HEK293T (cell line): ENCODE measurements around the gene CLIC5.
"Not testable (repeated sequence)": the region's sequence is repeated elsewhere in the genome, so short reads cannot be mapped to it uniquely, and the experiment has no call there.

Source experiments
- BHLHE40 ChIP-seq: fragments of 450-650 bp; IDR thresholded peaks from 2 replicates; pipeline ENCODE4 v1.6.1; 2016; ENCODE audit warnings: mild to moderate bottlenecking, moderate library complexity, borderline replicate concordance
- CTBP1 ChIP-seq: fragments of 450-650 bp; IDR thresholded peaks from 2 replicates; pipeline ENCODE4 v1.6.1; 2016; ENCODE audit warnings: borderline replicate concordance
- ELF4 ChIP-seq: fragments of 450-650 bp; IDR thresholded peaks from 2 replicates; pipeline ENCODE4 v1.6.1; 2017; ENCODE audit warnings: antibody characterized with exemption
- FOXK2 ChIP-seq: fragments of 450-650 bp; IDR thresholded peaks from 2 replicates; pipeline ENCODE4 v1.6.1; 2016; ENCODE audit warnings: mild to moderate bottlenecking
- L3MBTL2 ChIP-seq: fragments of 450-650 bp; conservative IDR thresholded peaks from 2 replicates; pipeline ENCODE4 v1.6.1; 2016; ENCODE audit warnings: mild to moderate bottlenecking
- SP1 ChIP-seq: fragments of 450-650 bp; IDR thresholded peaks from 2 replicates; pipeline ENCODE4 v1.6.1; 2017
- TARDBP ChIP-seq: fragments of 450-650 bp; IDR thresholded peaks from 2 replicates; pipeline ENCODE4 v1.6.1; 2016

GRCh38 chr6:45926423-45926822 lies 89.2 kb downstream of the CLIC5 start:
- not testable (repeated sequence) for TF ChIP-seq CTBP1, FOXK2, SP1, TARDBP, BHLHE40, ELF4, L3MBTL2
